ENCODE measurements around the gene AHCYL2.

The AHCYL2 gene

DNA sequence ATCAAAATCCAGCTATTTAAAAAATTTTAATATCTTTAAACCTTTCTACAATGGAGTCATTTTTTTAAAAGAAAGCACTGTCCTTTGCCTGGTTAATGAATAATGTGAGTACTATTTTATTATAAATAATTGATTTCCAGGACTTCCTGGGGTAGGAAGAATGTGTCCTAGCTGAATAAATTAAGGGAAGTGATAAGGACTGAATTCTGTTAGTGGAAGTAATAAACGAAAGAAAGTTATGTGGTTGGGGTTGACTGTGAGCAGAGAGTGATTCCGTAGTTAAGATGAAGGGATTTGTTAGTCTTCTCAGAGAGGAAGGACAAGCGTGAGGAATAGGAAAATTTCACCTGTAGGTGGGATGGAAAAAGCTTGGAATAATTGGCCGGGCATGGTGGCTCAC lies 59.1 kb downstream of the AHCYL2 start:
- H3K36me3 ChIP-seq, result no peaks in the 10 kb centered on the region
- H3K9me3 ChIP-seq, result no peaks in the 10 kb centered on the region
- no peak overlapping the region for H3K4me3 ChIP-seq (ENCODE audit: low read depth in 1 of 2, low read length in 1 of 2)
- TF ChIP-seq CTCF (IDR thresholded peaks at IDR 0.05), result no peak
- H3K27ac ChIP-seq, result no peak overlapping the region
- no peaks in the 10 kb centered on the region for H3K4me1 ChIP-seq (ENCODE audit: control insufficient read depth in 1 of 2, insufficient read depth in 1 of 2, low read depth in 1 of 2, low read length in 1 of 2)
- H3K27me3 ChIP-seq, result no peaks in the 10 kb centered on the region

DNA sequence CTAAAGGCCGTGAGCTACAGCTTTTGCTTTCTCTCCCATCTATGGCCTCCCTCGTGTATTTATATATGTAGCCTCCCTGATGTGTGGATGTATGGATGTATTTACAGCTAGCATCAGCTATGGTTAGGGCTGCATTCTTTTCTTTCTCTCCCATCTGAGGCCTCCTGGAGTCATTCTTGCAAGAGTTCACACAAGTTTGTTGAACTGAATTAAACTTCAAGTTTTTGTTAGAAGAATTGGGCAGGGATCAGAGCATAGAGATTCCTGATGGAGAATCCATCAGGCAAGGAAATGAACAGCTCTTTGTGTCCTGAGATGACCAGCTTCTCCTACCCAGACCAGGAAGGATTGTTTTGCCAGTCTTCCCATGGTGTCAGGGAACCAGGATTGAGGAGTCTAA lies 60.3 kb downstream of the AHCYL2 start:
- Histone ChIP-seq H3K36me3 (no peaks in the 10 kb centered on the region), H3K27me3 (no peaks in the 10 kb centered on the region), H3K4me3 (ENCODE audit: low read depth in 1 of 2, low read length in 1 of 2) (no peak overlapping the region), H3K9me3 (no peaks in the 10 kb centered on the region), H3K27ac (no peak overlapping the region), H3K4me1 (ENCODE audit: control insufficient read depth in 1 of 2, insufficient read depth in 1 of 2, low read depth in 1 of 2, low read length in 1 of 2) (no peaks in the 10 kb centered on the region)
- no peak for TF ChIP-seq CTCF (IDR thresholded peaks at IDR 0.05)

DNA sequence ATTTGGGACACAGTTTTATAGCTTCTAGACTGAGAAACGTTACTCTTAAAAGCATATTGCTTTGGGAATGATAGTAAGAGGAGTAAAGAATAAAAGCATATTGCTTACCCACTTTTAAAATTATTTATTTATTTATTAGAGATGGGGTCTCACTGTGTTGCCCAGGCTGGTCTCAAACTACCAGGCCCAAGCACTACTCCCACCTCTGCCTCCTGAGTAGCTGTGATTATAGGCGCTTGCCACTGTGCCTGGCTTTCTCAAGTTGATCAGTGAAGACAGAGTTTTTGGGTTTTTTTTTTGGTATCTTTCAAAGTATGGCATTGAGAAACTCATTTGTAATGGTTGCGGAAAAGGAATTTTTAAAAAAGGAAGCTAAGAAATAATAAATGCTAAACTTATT lies 68.0 kb downstream of the AHCYL2 start:
- Histone ChIP-seq H3K4me1 (ENCODE audit: control insufficient read depth in 1 of 2, insufficient read depth in 1 of 2, low read depth in 1 of 2, low read length in 1 of 2) (peaks cover 4 to 7% of the 10 kb centered on the region in 2 experiments), H3K27ac (no peak overlapping the region), H3K36me3 (no peaks in the 10 kb centered on the region), H3K4me3 (ENCODE audit: low read depth in 1 of 2, low read length in 1 of 2) (no peak overlapping the region), H3K9me3 (no peaks in the 10 kb centered on the region), H3K27me3 (no peaks in the 10 kb centered on the region)
- no peak for TF ChIP-seq CTCF (IDR thresholded peaks at IDR 0.05)

GRCh38 chr7:129295015-129295423 lies 70.2 kb downstream of the AHCYL2 start:
- H3K27ac ChIP-seq, result no peak overlapping the region
- peaks cover 4 to 7% of the 10 kb centered on the region in 2 experiments for H3K4me1 ChIP-seq (ENCODE audit: control insufficient read depth in 1 of 2, insufficient read depth in 1 of 2, low read depth in 1 of 2, low read length in 1 of 2)
- no peak overlapping the region for H3K4me3 ChIP-seq (ENCODE audit: low read depth in 1 of 2, low read length in 1 of 2)
- no peaks in the 10 kb centered on the region for H3K9me3 ChIP-seq
- no peak for TF ChIP-seq CTCF (IDR thresholded peaks at IDR 0.05)
- H3K27me3 ChIP-seq, result no peaks in the 10 kb centered on the region
- no peaks in the 10 kb centered on the region for H3K36me3 ChIP-seq

GRCh38 chr7:129298268-129298893 lies 73.6 kb downstream of the AHCYL2 start:
- Histone ChIP-seq H3K4me3 (ENCODE audit: low read depth in 1 of 2, low read length in 1 of 2) (no peak overlapping the region), H3K27ac (no peak overlapping the region), H3K9me3 (no peaks in the 10 kb centered on the region), H3K27me3 (no peaks in the 10 kb centered on the region), H3K36me3 (no peaks in the 10 kb centered on the region), H3K4me1 (ENCODE audit: control insufficient read depth in 1 of 2, insufficient read depth in 1 of 2, low read depth in 1 of 2, low read length in 1 of 2) (peaks cover 4 to 7% of the 10 kb centered on the region in 2 experiments)
- no peak for TF ChIP-seq CTCF (IDR thresholded peaks at IDR 0.05)

Data from neutrophil (primary cell).